Pancreas (tissue), 10 donors: ENCODE data around the gene PRR30. TPM values are rescaled to one million over a fixed set of nuclear protein-coding genes. Genes with fewer than 3 reads are reported as not detected.

Experiments used
- ATAC-seq, 4 donors: fragments of 200-7000 bp; cut with Tn5 transposase; one replicate each; pipeline versions ENCODE4 v1.8.0 to v1.9.1; 2020; ENCODE audit warnings: mild to moderate bottlenecking in 4 of 4, moderate library complexity in 4 of 4
- DNase-seq, 6 donors: peaks; one replicate each; pipeline ENCODE4 v3.0.0-alpha.2; 2020
- FAIRE-seq: peaks from 2 replicates; lab custom pipeline; 2012; peaks lifted over from hg19 to GRCh38; lab: Jason Lieb, UNC
- H3K27ac ChIP-seq, 4 donors: fragments of 200-600 bp; sonication (generic); 1 replicate in 3 of 4; 2 replicates in 1 of 4; pipeline versions ENCODE4 v1.5.0 to v1.8.0; 2020
- H3K27me3 ChIP-seq, 4 donors: fragments of 200-600 bp; one replicate each; pipeline ENCODE4 v1.8.0; 2021
- H3K36me3 ChIP-seq, 3 donors: fragments of 200-600 bp; sonication (generic) in 1 of 3; one replicate each; pipeline versions ENCODE4 v1.5.0 to v1.8.0; 2020 to 2021
- H3K4me1 ChIP-seq, 3 donors: fragments of 200-600 bp; one replicate each; pipeline ENCODE4 v1.8.0; 2021
- H3K4me3 ChIP-seq, 4 donors: fragments of 200-600 bp; sonication (generic) in 2 of 4; one replicate each; pipeline versions ENCODE4 v1.5.0 to v1.8.0; 2020 to 2021
- H3K9me3 ChIP-seq, 4 donors: fragments of 200-600 bp; one replicate each; pipeline ENCODE4 v1.8.0; 2021
- CTCF ChIP-seq, 4 donors: fragments of 200-600 bp; sonication (generic) in 3 of 4; IDR thresholded peaks; one replicate each; pipeline versions ENCODE4 v1.5.0 to v1.8.0; 2021; ENCODE audit warnings: antibody characterized with exemption in 4 of 4
- WGBS, 2 donors: extraction: QIAGEN DNeasy Blood & Tissue Kit; methylation state at CpG; one replicate each; pipeline ENCODE4 v1.1.7; 2013; 5-methylcytosine and 5-hydroxymethylcytosine counted together
- intact Hi-C, 3 donors: fragments of 100-400 bp; cut with DNase I; formaldehyde crosslinking; loops; one replicate each; pipeline versions ENCODE4 v1.11.1 to v1.14.2; 2022
- polyA plus RNA-seq, 2 donors: library from polyadenylated mRNA; stranded (reverse); fragments of 200-250 nt; gene quantifications; one replicate each; pipeline ENCODE4 v1.2.3, GENCODE V29; 2013
- total RNA-seq, 6 donors: library from RNA; stranded (reverse); fragmentation: NEBNext Ultra II Directional in 4 of 6; extraction: Animal tissue kit (Norgen Biotek cat#: 25700) in 4 of 6; gene quantifications; one replicate each; pipeline versions ENCODE4 v1.2.1 to v1.2.4, GENCODE V29; 2021 to 2023
- donor health status: healthy with polysubstance abuse.
- donor health status: DM: no; HTN: no; CAD: no; lungs with moderate emphysema.
- donor health status: DM: no; HTN: no; CAD: no.
- donor health status: control.
- donor health status: control.
- donor health status: Bipolar disorder and iron deficiency.
- donor health status: DM: yes; HTN: yes; CAD: no.
- donor health status: DM: no; HTN: no; CAD: no.
- donor health status: DM: no; HTN: no; CAD: no.
- donor health status: DM: yes; HTN: yes; CAD: no.

The PRR30 gene
- total and polyA plus RNA-seq, 8 donors, result not detected

- TF ChIP-seq CTCF (IDR thresholded peaks at IDR 0.05), result no peak
- no peak for FAIRE-seq
- intact Hi-C loops, result no loop called here
- H3K4me3 ChIP-seq, result no peak overlapping the region
- ATAC-seq, result no peak
- H3K27ac ChIP-seq, result no peak overlapping the region
- no peaks in the 10 kb centered on the region for H3K4me1 ChIP-seq
- whole genome bisulfite sequencing, 2 donors, result 73 to 85% methylated on average over 8 of the region's 8 CpGs
- H3K36me3 ChIP-seq, result no peaks in the 10 kb centered on the region
- no peak for DNase-seq
- H3K27me3 ChIP-seq, result no peaks in the 10 kb centered on the region
- no peaks in the 10 kb centered on the region for H3K9me3 ChIP-seq
Measured at GRCh38 chr2:27164960-27165763, 26.0 kb upstream of the PRR30 start.

DNA sequence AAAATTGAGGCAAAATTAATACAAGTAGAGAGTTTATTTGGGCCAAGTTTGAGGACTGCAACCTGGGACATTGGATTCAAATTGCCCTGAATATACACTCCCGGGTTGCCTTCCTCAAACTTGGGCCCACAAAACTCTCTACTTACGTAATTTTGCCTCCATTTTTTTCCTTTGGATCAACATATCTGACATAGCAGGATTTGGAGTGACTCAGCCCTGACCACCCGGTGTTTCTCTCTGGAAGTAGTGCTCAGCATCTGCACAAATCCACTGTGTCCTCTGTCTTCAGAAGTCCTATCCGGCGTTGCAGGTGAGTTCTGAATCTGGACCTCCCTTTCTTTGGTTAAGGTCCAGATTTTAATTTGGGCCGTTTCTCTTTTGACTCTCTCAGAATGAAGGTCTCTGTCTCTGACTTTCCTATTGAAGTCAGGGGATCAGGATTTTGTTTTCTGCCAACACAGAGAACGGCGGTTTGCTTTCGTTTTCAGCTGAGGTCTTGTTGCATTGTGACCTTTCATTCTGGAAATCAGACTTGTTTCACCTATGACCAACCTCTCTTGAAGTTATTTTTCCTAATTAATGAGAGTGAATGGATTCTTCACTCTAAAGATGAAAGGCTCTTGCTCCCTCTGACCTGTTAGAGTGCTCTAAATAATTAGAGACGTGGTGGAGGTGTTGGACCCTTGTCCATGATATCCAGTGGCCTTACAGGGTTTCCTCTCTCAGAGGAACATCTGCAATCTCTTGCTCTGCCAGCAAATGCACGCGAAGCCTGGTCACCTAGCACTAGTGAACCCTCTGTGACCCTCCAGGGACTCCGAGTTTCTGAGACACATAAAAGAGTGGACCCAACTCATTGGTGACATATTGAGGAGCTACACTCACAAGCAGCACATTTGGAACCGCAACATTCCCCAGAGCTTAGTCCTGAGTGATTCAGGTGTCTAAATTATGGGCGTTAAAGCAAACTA lies 23.2 kb upstream of the PRR30 start:
- no peak for TF ChIP-seq CTCF (IDR thresholded peaks at IDR 0.05)
- no peaks in the 10 kb centered on the region for H3K27me3 ChIP-seq
- intact Hi-C loops, result no loop called here
- no peak overlapping the region for H3K27ac ChIP-seq
- 74 to 79% methylated on average over 15 of the region's 15 CpGs for WGBS, 2 donors
- H3K4me1 ChIP-seq, result no peaks in the 10 kb centered on the region
- no peak for DNase-seq
- no peak for ATAC-seq
- no peaks in the 10 kb centered on the region for H3K9me3 ChIP-seq
- H3K36me3 ChIP-seq, result no peaks in the 10 kb centered on the region
- FAIRE-seq, result no peak
- no peak overlapping the region for H3K4me3 ChIP-seq

- intact Hi-C loops, result no loop called here
- ATAC-seq (no peak), FAIRE-seq (no peak), DNase-seq (no peak)
- H3K27ac ChIP-seq, result no peak overlapping the region
- 74 to 80% methylated on average over 9 of the region's 9 CpGs for WGBS, 2 donors
- no peaks in the 10 kb centered on the region for H3K36me3 ChIP-seq
- TF ChIP-seq CTCF (IDR thresholded peaks at IDR 0.05), result no peak
- H3K9me3 ChIP-seq, result no peaks in the 10 kb centered on the region
- no peaks in the 10 kb centered on the region for H3K27me3 ChIP-seq
- no peak overlapping the region for H3K4me3 ChIP-seq
- H3K4me1 ChIP-seq, result no peaks in the 10 kb centered on the region
Measured at GRCh38 chr2:27160191-27160590, 21.0 kb upstream of the PRR30 start.

DNA sequence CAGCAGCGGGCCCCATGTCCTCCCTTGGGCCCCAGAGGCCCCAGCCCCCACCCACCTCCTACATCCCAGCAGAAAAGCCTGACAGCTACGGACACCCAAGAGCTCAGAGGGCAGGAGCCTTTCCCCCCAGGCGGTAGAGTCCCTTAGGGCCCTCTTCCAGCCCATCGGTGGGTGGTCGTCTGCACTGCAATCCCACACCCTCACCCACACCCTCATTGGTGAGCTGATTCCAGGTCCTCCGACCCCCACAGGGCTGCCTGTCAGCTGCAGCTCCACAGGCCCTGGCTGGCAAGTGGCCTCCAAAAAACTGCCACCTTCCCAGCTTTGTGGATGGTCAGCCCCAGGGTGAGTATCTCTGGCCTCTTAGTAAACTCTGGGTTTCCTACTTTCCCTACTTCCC lies 20.1 kb upstream of the PRR30 start:
- no peaks in the 10 kb centered on the region for H3K4me1 ChIP-seq
- intact Hi-C loops, result no loop called here
- no peak for FAIRE-seq
- 63 to 78% methylated on average over 6 of the region's 6 CpGs for WGBS, 2 donors
- no peak for DNase-seq
- no peak for ATAC-seq
- H3K9me3 ChIP-seq, result no peaks in the 10 kb centered on the region
- no peak overlapping the region for H3K27ac ChIP-seq
- no peaks in the 10 kb centered on the region for H3K27me3 ChIP-seq
- TF ChIP-seq CTCF (IDR thresholded peaks at IDR 0.05), result no peak
- no peaks in the 10 kb centered on the region for H3K36me3 ChIP-seq
- H3K4me3 ChIP-seq, result no peak overlapping the region
